HPDE6-E6E7 (cell line): Measurements from ENCODE around the gene HOXC4.

Experiments used
- DNase-seq: peaks from one replicate; pipeline ENCODE4 v3.0.0; 2011; ENCODE audit warnings: missing footprints; ENCODE audit errors: extremely low spot score

HOXC4 gene

GRCh38 chr12:54028314-54029201 lies 25.1 kb upstream of the HOXC4 start, which contains the start of gene HOXC6:
Gene HOXC6, plus strand, starts transcription at chr12:54028440. Its CDS starts 82 bp downstream, at chr12:54028522.
- DNase-seq: no peak

GRCh38 chr12:54029529-54030441 lies 23.9 kb upstream of the HOXC4 start:
- DNase-seq: no peak

GRCh38 chr12:54030442-54030801 lies 23.2 kb upstream of the HOXC4 start:
- no peak for DNase-seq

GRCh38 chr12:54030889-54031471 lies 22.7 kb upstream of the HOXC4 start:
- no peak for DNase-seq

- no peak for DNase-seq
These were observed 22.2 kb upstream of the HOXC4 start for GRCh38 chr12:54031480-54031879.

- DNase-seq: no peak
These were observed 21.5 kb upstream of the HOXC4 start for GRCh38 chr12:54032086-54032619.

GRCh38 chr12:54032627-54033100 lies 21.0 kb upstream of the HOXC4 start, which contains the start of gene HOXC5:
Gene HOXC5, plus strand, starts transcription at chr12:54033050. Its CDS starts 73 bp downstream, at chr12:54033123.
- DNase-seq: peak; percentile 52

GRCh38 chr12:54033106-54033979 lies 20.3 kb upstream of the HOXC4 start:
- DNase-seq: no peak

GRCh38 chr12:54033980-54034784 lies 19.5 kb upstream of the HOXC4 start:
- DNase-seq: no peak

GRCh38 chr12:54034785-54035310 lies 18.8 kb upstream of the HOXC4 start:
- DNase-seq: no peak

- no peak for DNase-seq
These were observed 17.9 kb upstream of the HOXC4 start for GRCh38 chr12:54035568-54036264.

- no peak for DNase-seq
These were observed 16.8 kb upstream of the HOXC4 start for GRCh38 chr12:54036620-54037359.

- DNase-seq: no peak
These were observed 16.0 kb upstream of the HOXC4 start for GRCh38 chr12:54037360-54038283.

- no peak for DNase-seq
These were observed 15.3 kb upstream of the HOXC4 start for GRCh38 chr12:54038284-54038870.

- no peak for DNase-seq
These were observed 14.7 kb upstream of the HOXC4 start for GRCh38 chr12:54038871-54039414.

GRCh38 chr12:54039417-54040147 lies 14.1 kb upstream of the HOXC4 start:
- no peak for DNase-seq
